ENCODE measurements around the gene NCKAP5.

- TF ChIP-seq CTCF (IDR thresholded peaks at IDR 0.05), result no peak
- no peak for TF ChIP-seq POLR2A (IDR thresholded peaks at IDR 0.05)
Observed at GRCh38 chr2:133486771-133487191, 81.5 kb downstream of the NCKAP5 start.
